ENCODE data around the gene CPNE2. TPM values are rescaled to one million over a fixed set of nuclear protein-coding genes. Genes with fewer than 3 reads are reported as not detected.

The CPNE2 gene
- polyA plus RNA-seq, 4 donors, result 33.2 to 50.3 (median 38.2) TPM

DNA sequence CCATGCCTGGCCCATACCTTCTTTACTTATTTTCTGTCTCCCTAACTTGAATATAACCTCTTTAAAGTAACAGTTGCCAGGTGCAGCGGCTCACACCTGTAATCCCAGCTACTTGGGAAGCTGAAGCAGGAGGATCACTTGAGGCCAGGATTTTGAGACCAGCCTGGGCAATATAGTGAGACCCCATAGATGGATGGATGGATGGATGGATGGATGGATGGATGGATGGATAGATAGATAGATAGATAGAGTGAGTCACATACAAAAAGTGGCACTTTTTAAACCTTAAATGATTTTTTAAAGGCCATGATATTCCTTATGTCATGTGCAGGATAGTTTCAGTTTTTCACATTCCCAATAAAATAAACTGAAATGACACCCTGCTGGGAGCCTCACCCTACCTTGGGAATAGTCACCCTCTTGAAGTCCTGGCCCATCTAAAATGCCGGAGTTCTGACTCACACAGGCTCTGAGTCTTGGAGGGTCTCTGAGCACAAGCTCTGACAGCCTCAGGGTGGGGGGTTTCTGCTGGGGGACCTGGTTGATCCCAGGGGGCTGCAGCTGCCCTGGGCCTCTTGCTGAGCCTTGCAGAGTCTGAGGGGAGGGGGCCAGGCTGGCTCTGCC, 26.2 kb downstream of the CPNE2 start:
- DNase-seq (ENCODE audit: low read depth in 4 of 4, low spot score in 3 of 4), result no peak

DNA sequence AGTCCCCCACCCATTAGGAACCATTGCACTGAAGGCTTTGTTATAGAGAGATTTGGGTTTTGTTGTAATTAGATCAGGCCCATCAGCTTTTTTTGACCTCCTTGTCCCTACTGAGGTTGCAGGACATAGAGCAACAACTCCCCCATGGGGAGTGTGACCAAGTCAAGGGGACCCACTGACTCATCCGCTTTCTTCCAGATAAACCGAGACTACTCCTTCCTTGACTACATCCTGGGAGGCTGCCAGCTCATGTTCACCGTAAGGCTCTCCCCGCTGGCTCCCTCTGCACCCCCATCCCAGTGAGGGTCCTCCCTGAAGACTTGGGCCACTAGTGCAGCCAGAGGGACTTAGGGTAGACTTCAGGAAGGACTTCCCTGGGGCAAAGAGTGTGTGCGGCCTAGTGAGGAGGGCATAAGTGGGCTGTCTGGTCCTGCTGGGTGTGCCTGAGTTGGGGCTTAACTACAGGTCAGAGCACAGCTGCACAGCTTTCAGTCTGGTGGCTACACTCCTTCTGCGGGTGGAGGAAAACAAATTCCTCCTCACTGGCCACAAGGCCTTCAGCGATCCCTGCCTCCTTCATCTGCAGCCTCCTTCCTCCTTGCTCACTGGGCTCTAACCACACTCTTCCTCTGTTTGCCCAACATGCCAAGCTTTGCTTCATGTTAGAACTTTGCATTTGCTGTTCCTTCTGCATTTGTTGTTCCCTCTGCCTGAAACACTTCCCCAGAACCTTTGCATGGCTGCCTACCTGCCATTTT, 31.0 kb downstream of the CPNE2 start:
- no peak for DNase-seq (ENCODE audit: low read depth in 4 of 4, low spot score in 3 of 4)

GRCh38 chr16:57123974-57124674, 31.7 kb downstream of the CPNE2 start:
- no peak for DNase-seq (ENCODE audit: low read depth in 4 of 4, low spot score in 3 of 4)

- DNase-seq (ENCODE audit: low read depth in 4 of 4, low spot score in 3 of 4), result no peak
These were observed 33.0 kb downstream of the CPNE2 start for GRCh38 chr16:57125376-57125775.

DNA sequence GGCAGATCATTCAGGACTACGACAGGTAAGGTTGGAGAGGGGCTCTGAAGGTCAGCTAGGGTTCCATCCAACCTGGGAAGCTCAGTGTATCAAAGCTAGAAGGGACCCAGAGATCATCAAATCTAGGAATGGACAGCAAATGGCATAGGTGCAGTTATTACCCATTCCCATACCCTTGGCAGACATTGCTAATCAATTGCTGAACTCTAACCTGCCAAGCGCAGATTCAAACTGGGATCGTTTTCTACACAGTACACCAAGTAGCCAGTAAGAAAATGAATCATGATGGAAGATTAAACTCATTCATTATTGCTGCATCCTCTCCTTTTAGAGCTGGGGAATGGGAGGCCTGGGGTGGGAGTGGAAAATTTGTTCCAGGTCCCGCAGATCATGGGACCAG, 33.6 kb downstream of the CPNE2 start:
- no peak for DNase-seq (ENCODE audit: low read depth in 4 of 4, low spot score in 3 of 4)

DNA sequence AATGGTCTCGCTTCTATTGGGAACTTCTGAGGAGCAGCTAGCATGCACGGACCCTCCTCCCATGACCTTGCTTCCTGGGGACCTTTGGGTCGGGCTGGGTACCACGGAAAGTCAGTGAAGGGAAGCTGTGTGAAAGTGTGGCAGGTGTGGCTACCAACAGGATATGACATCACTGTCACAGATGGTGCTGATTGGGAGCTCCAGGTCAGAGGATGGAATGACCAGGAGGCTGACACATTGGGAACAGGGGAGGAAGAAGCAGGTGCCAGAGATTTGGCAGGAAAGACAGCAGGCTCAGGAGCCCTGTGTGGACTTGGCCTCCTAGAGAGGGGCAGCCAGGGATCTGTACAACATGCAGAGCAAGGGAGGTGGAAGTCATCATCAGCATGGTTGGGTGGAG, 34.0 kb downstream of the CPNE2 start:
- DNase-seq (ENCODE audit: low read depth in 4 of 4, low spot score in 3 of 4), result no peak

- DNase-seq (ENCODE audit: low read depth in 4 of 4, low spot score in 3 of 4), result no peak
These were observed 34.8 kb downstream of the CPNE2 start for GRCh38 chr16:57127037-57127763.

GRCh38 chr16:57127836-57128235, 35.5 kb downstream of the CPNE2 start:
- no peak for DNase-seq (ENCODE audit: low read depth in 4 of 4, low spot score in 3 of 4)

GRCh38 chr16:57128771-57129389, 36.5 kb downstream of the CPNE2 start:
- no peak for DNase-seq (ENCODE audit: low read depth in 4 of 4, low spot score in 3 of 4)

GRCh38 chr16:57130950-57131321, 38.6 kb downstream of the CPNE2 start:
- DNase-seq (ENCODE audit: low read depth in 4 of 4, low spot score in 3 of 4), result no peak

GRCh38 chr16:57131351-57131970, 39.1 kb downstream of the CPNE2 start:
- DNase-seq (ENCODE audit: low read depth in 4 of 4, low spot score in 3 of 4), result no peak

- no peak for DNase-seq (ENCODE audit: low read depth in 4 of 4, low spot score in 3 of 4)
These were observed 40.1 kb downstream of the CPNE2 start for GRCh38 chr16:57132470-57132869.

DNA sequence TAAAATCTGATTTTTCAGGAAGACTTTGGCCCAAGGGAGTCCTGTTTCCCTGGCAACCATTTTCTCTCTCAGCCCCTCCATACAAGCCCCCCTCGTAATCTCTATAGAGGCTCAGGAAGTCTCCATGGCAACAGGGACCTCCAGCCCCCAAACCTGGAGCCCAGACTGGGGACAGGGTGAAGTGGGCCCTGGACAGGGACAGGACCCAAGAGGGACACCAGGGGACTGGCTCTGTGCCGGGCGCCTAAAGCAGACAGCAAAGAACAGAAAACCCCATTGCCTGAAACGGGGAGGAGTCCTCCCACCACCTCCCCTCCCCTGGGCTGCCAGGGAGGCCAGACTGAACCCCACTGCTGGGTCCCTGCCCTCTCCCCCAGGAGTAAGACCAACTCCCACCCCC, 40.6 kb downstream of the CPNE2 start:
- no peak for DNase-seq (ENCODE audit: low read depth in 4 of 4, low spot score in 3 of 4)

- DNase-seq (ENCODE audit: low read depth in 4 of 4, low spot score in 3 of 4), result no peak
These were observed 41.5 kb downstream of the CPNE2 start for GRCh38 chr16:57133886-57134285.

GRCh38 chr16:57134982-57135381, 42.6 kb downstream of the CPNE2 start:
- no peak for DNase-seq (ENCODE audit: low read depth in 4 of 4, low spot score in 3 of 4)

- no peak for DNase-seq (ENCODE audit: low read depth in 4 of 4, low spot score in 3 of 4)
These were observed 44.7 kb downstream of the CPNE2 start for GRCh38 chr16:57137043-57137442.

- DNase-seq (ENCODE audit: low read depth in 4 of 4, low spot score in 3 of 4), result no peak
These were observed 45.3 kb downstream of the CPNE2 start for GRCh38 chr16:57137566-57138273.

DNA sequence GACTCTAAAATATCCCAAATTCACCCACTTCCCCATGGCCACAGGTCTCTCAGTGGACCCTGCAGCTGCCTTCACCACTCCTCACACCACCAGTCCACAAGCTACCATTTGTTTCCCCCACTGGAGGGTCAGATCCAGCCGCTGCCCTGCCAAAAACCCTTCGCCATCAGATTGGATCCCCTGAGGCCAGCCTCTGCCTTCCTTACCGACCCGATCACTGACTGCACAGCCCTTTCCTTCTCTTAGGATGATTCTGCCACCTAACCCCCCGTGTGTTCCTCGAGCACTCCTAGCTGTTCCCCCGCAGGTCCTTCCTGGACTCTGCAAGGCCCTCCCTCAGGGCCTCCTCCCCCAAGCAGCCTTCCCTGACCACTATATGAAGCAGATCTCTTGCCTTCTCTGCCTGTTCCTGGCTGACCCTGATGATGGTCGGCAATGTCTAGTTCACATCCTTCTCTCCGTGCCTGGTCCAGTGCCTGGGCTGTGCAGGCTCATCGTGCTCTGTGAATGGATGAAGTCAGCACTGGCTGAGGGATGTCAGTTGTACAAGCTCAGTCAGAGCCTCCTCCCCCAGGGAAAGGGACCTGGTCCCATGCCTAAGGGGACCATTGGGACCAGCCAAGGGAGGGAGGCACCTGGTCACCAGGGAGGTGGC, 46.0 kb downstream of the CPNE2 start:
- DNase-seq (ENCODE audit: low read depth in 4 of 4, low spot score in 3 of 4), result no peak
